GM06990 (cell line): ENCODE measurements around the gene CAPZA1.

Experiments
- DNase-seq: peaks from one replicate; pipeline ENCODE4 v3.0.0-alpha.2; 2011; ENCODE audit not compliant: insufficient read length; ENCODE audit errors: extremely low read depth
- H3K27me3 ChIP-seq: replicated peaks from 2 replicates; pipeline ENCODE4 v1.6.0; 2011; ENCODE audit warnings: low read length; ENCODE audit not compliant: control insufficient read depth, insufficient read depth
- H3K36me3 ChIP-seq: 2 replicates; pipeline ENCODE4 v1.5.1; 2011; ENCODE audit warnings: low read length; ENCODE audit not compliant: control insufficient read depth, insufficient read depth
- H3K4me3 ChIP-seq: replicated peaks from 2 replicates; pipeline ENCODE4 v1.5.1; 2011; ENCODE audit warnings: low read depth, mild to moderate bottlenecking, control low read depth, low read length
- CTCF ChIP-seq: IDR thresholded peaks from 2 replicates; pipeline ENCODE4 v1.5.1; 2011; ENCODE audit warnings: low read length, control low read depth, mild to moderate bottlenecking, inconsistent platforms; ENCODE audit not compliant: insufficient read depth, poor library complexity, severe bottlenecking

The CAPZA1 gene

GRCh38 chr1:112686417-112686816 is 66.8 kb downstream of the CAPZA1 start:
- no peak for DNase-seq
- Histone ChIP-seq H3K27me3 (no peaks in the 10 kb centered on the region), H3K4me3 (no peak overlapping the region), H3K36me3 (peaks cover 10% of the 10 kb centered on the region)
- no peak for TF ChIP-seq CTCF

- no peak for DNase-seq
- no peak for TF ChIP-seq CTCF
- H3K36me3 ChIP-seq = peaks cover 10% of the 10 kb centered on the region
- no peak overlapping the region for H3K4me3 ChIP-seq
- H3K27me3 ChIP-seq = no peaks in the 10 kb centered on the region
Observed at GRCh38 chr1:112686835-112687234, 67.2 kb downstream of the CAPZA1 start.

- Histone ChIP-seq H3K36me3 (peaks cover 12% of the 10 kb centered on the region), H3K27me3 (no peaks in the 10 kb centered on the region), H3K4me3 (no peak overlapping the region)
- no peak for TF ChIP-seq CTCF
- no peak for DNase-seq
Observed at GRCh38 chr1:112687361-112687760, 67.7 kb downstream of the CAPZA1 start.

- DNase-seq = no peak
- H3K36me3 ChIP-seq = peaks cover 14% of the 10 kb centered on the region
- no peaks in the 10 kb centered on the region for H3K27me3 ChIP-seq
- no peak for TF ChIP-seq CTCF
- no peak overlapping the region for H3K4me3 ChIP-seq
Observed at GRCh38 chr1:112687785-112688496, 68.3 kb downstream of the CAPZA1 start.

GRCh38 chr1:112688781-112689193 is 69.2 kb downstream of the CAPZA1 start:
- Histone ChIP-seq H3K36me3 (peaks cover 15% of the 10 kb centered on the region), H3K4me3 (no peak overlapping the region), H3K27me3 (no peaks in the 10 kb centered on the region)
- no peak for DNase-seq
- TF ChIP-seq CTCF = no peak

GRCh38 chr1:112689196-112689841 is 69.7 kb downstream of the CAPZA1 start:
- Histone ChIP-seq H3K27me3 (no peaks in the 10 kb centered on the region), H3K36me3 (peaks cover 18% of the 10 kb centered on the region), H3K4me3 (no peak overlapping the region)
- TF ChIP-seq CTCF = no peak
- DNase-seq = no peak
